Measurements from ENCODE around the gene VAV3.

Gene VAV3

GRCh38 chr1:107525145-107525544, 439.8 kb downstream of the VAV3 start:
- no peak for DNase-seq

DNA sequence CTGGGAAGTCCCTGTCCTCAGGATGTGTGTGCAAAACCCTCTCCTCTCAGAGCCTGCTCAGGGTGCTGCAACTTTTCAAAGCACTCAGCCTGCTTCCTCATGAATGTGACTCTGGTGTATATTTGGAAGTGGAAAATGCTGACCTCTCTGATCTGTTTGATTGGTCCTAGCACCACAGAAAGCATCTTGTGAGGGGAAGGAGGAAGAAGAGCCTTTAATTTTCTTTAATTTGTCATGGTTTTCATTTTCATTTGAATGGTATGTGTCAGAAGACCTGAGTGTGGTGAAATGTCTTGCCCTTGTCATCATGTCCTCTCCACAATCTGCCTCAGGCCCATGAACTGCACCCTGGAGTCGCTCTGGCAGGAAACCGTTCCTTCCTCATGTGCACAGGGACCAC, 440.7 kb downstream of the VAV3 start:
- no peak for DNase-seq

DNA sequence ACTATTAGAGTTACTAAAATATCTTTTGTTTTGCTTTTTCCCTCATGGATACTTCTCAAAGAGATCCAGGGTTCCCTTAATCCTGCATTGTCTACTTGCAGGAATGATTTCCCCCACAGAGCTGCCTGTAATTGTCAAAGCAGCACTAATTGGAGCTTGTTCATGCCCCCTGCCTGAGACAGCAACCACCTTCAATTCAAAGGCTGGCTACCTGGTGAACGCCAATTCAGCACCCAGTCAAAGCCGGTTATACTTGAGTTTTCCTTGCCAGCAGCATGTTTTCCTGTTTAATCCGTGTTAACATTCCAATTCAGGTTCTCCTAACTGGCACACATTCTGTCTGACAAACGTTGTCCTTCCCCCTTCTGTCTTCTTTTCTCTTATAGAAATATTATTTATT, 441.2 kb downstream of the VAV3 start:
- DNase-seq: no peak

DNA sequence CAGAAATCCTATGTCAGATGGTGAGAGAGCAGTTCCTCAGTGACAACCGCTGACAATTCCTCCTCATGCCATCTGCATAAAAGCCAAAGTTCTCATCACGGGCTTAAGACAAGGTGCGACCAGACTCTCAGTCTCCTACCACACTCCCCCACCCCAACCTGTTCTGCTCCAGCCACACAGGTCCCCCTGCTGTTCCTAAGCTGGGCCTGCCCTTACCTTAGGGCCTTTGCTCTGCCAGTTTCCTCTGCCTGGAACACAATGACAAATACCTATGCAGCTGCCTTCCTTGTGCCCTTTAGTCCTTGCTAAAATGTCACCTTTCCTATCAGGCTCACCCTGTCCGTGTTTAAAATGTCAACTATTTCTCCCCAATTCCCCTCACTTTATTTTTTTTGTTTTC, 441.9 kb downstream of the VAV3 start:
- no peak for DNase-seq
